Breast epithelium (tissue), 3 donors: ENCODE results near the gene TMEM247.

ENCODE experiments used
- CTCF ChIP-seq, 3 donors: fragments of 450-650 bp; IDR thresholded peaks; one replicate each; pipeline ENCODE4 v1.5.1; 2016 to 2017; ENCODE audit warnings: antibody characterized with exemption in 3 of 3, mild to moderate bottlenecking in 3 of 3, moderate library complexity in 3 of 3
- POLR2A ChIP-seq: fragments of 450-650 bp; IDR thresholded peaks from one replicate; pipeline ENCODE4 v1.6.1; 2016; ENCODE audit warnings: antibody characterized with exemption, mild to moderate bottlenecking, moderate library complexity
- POLR2AphosphoS5 ChIP-seq, 3 donors: sonication (generic); formaldehyde crosslinking; IDR thresholded peaks; one replicate each; pipeline ENCODE4 v1.6.1; 2017; ENCODE audit warnings: antibody characterized with exemption in 3 of 3

- TF ChIP-seq POLR2AphosphoS5 (IDR thresholded peaks at IDR 0.05) (no peak), CTCF (IDR thresholded peaks at IDR 0.05) (no peak), POLR2A (no peak)
Observed at GRCh38 chr2:46471019-46471583, 8.3 kb upstream of the TMEM247 start.
